ENCODE data around the gene APOLD1. TPM values are rescaled to one million over a fixed set of nuclear protein-coding genes. Genes with fewer than 3 reads are reported as not detected.

APOLD1 gene
- total and polyA plus RNA-seq, 4 donors, result 1.4 to 5.1 (median 2.6) TPM

GRCh38 chr12:12794686-12795085 lies 9.2 kb downstream of the APOLD1 start:
- 98% methylated on average over 2 of the region's 2 CpGs for WGBS
- Histone ChIP-seq H3K27me3 (ENCODE audit: control insufficient read depth in 4 of 4, insufficient read depth in 4 of 4, low read length in 3 of 4) (no peaks in the 10 kb centered on the region), H3K27ac (ENCODE audit: low read depth in 1 of 2, low read length in 2 of 2) (no peak overlapping the region), H3K36me3 (ENCODE audit: control insufficient read depth in 4 of 4, insufficient read depth in 3 of 4, low read depth in 1 of 4, low read length in 3 of 4) (no peaks in the 10 kb centered on the region), H3K9me3 (ENCODE audit: control insufficient read depth in 4 of 4, low read length in 3 of 4) (no peaks in the 10 kb centered on the region), H3K9ac (ENCODE audit: low read depth in 1 of 2, low read length in 2 of 2) (no peak overlapping the region), H3K4me1 (ENCODE audit: control insufficient read depth in 4 of 4, insufficient read depth in 4 of 4, low read length in 3 of 4) (peaks cover 0 to 8% (median 3%) of the 10 kb centered on the region in 4 donors), H3K4me3 (ENCODE audit: low read depth in 1 of 3, low read length in 3 of 3) (no peak overlapping the region)
- TF ChIP-seq HNF4A (conservative IDR thresholded peaks at IDR 0.05) (no peak), EGR1 (IDR thresholded peaks at IDR 0.05; ENCODE audit: low read depth in 2 of 2) (no peak), FOXA1 (IDR thresholded peaks at IDR 0.05) (no peak), ZBTB33 (IDR thresholded peaks at IDR 0.05) (no peak), JUND (IDR thresholded peaks at IDR 0.05) (no peak), ATF3 (IDR thresholded peaks at IDR 0.05) (no peak), REST (IDR thresholded peaks at IDR 0.05) (no peak), HNF4G (IDR thresholded peaks at IDR 0.05) (no peak), GABPA (IDR thresholded peaks at IDR 0.05 in 1 of 2, conservative IDR thresholded peaks at IDR 0.05 in 1 of 2) (no peak), FOXA2 (IDR thresholded peaks at IDR 0.05) (no peak)
- TF ChIP-seq, protein P1, sequence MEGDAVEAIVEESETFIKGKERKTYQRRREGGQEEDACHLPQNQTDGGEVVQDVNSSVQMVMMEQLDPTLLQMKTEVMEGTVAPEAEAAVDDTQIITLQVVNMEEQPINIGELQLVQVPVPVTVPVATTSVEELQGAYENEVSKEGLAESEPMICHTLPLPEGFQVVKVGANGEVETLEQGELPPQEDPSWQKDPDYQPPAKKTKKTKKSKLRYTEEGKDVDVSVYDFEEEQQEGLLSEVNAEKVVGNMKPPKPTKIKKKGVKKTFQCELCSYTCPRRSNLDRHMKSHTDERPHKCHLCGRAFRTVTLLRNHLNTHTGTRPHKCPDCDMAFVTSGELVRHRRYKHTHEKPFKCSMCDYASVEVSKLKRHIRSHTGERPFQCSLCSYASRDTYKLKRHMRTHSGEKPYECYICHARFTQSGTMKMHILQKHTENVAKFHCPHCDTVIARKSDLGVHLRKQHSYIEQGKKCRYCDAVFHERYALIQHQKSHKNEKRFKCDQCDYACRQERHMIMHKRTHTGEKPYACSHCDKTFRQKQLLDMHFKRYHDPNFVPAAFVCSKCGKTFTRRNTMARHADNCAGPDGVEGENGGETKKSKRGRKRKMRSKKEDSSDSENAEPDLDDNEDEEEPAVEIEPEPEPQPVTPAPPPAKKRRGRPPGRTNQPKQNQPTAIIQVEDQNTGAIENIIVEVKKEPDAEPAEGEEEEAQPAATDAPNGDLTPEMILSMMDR (IDR thresholded peaks at IDR 0.05; ENCODE audit: low read depth, low read length, missing input control), result no peak
- DNase-seq (ENCODE audit: low spot score), result no peak

DNA sequence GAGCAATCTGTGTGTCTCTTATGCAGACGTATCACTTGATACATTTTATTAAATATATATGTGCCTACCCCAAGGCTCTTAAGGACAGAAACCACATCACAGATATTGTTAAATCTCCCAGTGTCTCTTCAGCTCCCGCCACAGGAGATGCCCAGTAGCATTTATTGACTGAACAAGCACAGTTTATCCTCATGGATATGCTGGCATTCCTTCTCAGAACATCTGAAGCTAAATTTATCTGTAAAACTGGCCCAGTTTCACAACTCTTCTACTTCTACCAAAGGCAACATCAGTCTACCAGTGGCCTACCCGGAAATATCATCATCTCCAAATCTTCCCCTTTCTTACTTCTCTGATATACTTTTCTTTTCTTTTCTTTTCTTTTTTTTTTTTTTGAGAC lies 10.7 kb downstream of the APOLD1 start:
- Histone ChIP-seq H3K27me3 (ENCODE audit: control insufficient read depth in 4 of 4, insufficient read depth in 4 of 4, low read length in 3 of 4) (no peaks in the 10 kb centered on the region), H3K4me1 (ENCODE audit: control insufficient read depth in 4 of 4, insufficient read depth in 4 of 4, low read length in 3 of 4) (peaks cover 0 to 8% (median 3%) of the 10 kb centered on the region in 4 donors), H3K9ac (ENCODE audit: low read depth in 1 of 2, low read length in 2 of 2) (no peak overlapping the region), H3K9me3 (ENCODE audit: control insufficient read depth in 4 of 4, low read length in 3 of 4) (no peaks in the 10 kb centered on the region), H3K36me3 (ENCODE audit: control insufficient read depth in 4 of 4, insufficient read depth in 3 of 4, low read depth in 1 of 4, low read length in 3 of 4) (no peaks in the 10 kb centered on the region), H3K4me3 (ENCODE audit: low read depth in 1 of 3, low read length in 3 of 3) (no peak overlapping the region), H3K27ac (ENCODE audit: low read depth in 1 of 2, low read length in 2 of 2) (no peak overlapping the region)
- no peak for DNase-seq (ENCODE audit: low spot score)
- no peak for TF ChIP-seq RXRA (IDR thresholded peaks at IDR 0.05)
- TF ChIP-seq SP1 (IDR thresholded peaks at IDR 0.05), result no peak
- no peak for TF ChIP-seq MAX (IDR thresholded peaks at IDR 0.05)
- TF ChIP-seq GABPA (IDR thresholded peaks at IDR 0.05 in 1 of 2, conservative IDR thresholded peaks at IDR 0.05 in 1 of 2), result no peak
- no peak for TF ChIP-seq NR2F2 (IDR thresholded peaks at IDR 0.05)
- TF ChIP-seq TAF1 (conservative IDR thresholded peaks at IDR 0.05), result no peak
- TF ChIP-seq FOXA2 (IDR thresholded peaks at IDR 0.05), result no peak
- TF ChIP-seq ZBTB33 (IDR thresholded peaks at IDR 0.05), result no peak
- TF ChIP-seq EGR1 (IDR thresholded peaks at IDR 0.05; ENCODE audit: low read depth in 2 of 2), result no peak
- no peak for TF ChIP-seq JUND (IDR thresholded peaks at IDR 0.05)
- no peak for TF ChIP-seq HNF4A (conservative IDR thresholded peaks at IDR 0.05)
- no peak for TF ChIP-seq RAD21 (IDR thresholded peaks at IDR 0.05)
- no peak for TF ChIP-seq HNF4G (IDR thresholded peaks at IDR 0.05)
- 64% methylated on average over 3 of the region's 3 CpGs for WGBS

Measured in liver (tissue), 9 donors.